ENCODE measurements around the gene TSC1.
"Not testable (repeated sequence)": the region's sequence is repeated elsewhere in the genome, so short reads cannot be mapped to it uniquely, and the experiment has no call there.

- TF ChIP-seq, protein P1, sequence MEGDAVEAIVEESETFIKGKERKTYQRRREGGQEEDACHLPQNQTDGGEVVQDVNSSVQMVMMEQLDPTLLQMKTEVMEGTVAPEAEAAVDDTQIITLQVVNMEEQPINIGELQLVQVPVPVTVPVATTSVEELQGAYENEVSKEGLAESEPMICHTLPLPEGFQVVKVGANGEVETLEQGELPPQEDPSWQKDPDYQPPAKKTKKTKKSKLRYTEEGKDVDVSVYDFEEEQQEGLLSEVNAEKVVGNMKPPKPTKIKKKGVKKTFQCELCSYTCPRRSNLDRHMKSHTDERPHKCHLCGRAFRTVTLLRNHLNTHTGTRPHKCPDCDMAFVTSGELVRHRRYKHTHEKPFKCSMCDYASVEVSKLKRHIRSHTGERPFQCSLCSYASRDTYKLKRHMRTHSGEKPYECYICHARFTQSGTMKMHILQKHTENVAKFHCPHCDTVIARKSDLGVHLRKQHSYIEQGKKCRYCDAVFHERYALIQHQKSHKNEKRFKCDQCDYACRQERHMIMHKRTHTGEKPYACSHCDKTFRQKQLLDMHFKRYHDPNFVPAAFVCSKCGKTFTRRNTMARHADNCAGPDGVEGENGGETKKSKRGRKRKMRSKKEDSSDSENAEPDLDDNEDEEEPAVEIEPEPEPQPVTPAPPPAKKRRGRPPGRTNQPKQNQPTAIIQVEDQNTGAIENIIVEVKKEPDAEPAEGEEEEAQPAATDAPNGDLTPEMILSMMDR (IDR thresholded peaks at IDR 0.05; ENCODE audit: borderline replicate concordance, extremely low read depth, low read length, poor library complexity, severe bottlenecking), result not testable (repeated sequence)
- TF ChIP-seq EZH2 (IDR thresholded peaks at IDR 0.05; ENCODE audit: borderline replicate concordance, low read depth, low read length, severe bottlenecking), result not testable (repeated sequence)
These were observed 23.5 kb upstream of the TSC1 start for GRCh38 chr9:132967908-132968307.

Measured in DND-41 (cell line).